H1 (cell line): ENCODE data around the gene TTC28. TPM values are rescaled to one million over a fixed set of nuclear protein-coding genes. Genes with fewer than 3 reads are reported as not detected.
"Not testable (repeated sequence)": the region's sequence is repeated elsewhere in the genome, so short reads cannot be mapped to it uniquely, and the experiment has no call there.

Experiments
- CTCF ChIA-PET: fragments of 300-600 bp; sonication (Branson Sonifier 250); formaldehyde crosslinking; loops from one replicate; lab custom pipeline; 2021; ENCODE audit not compliant: partially characterized antibody; lab: Charles Lee
- POLR2A ChIA-PET: fragments of 300-600 bp; sonication (Branson Sonifier 250); formaldehyde crosslinking; loops from one replicate; lab custom pipeline; 2021; ENCODE audit warnings: inconsistent platforms; ENCODE audit not compliant: partially characterized antibody; lab: Charles Lee
- DNase-seq, 2 experiments: peaks; one replicate each; pipeline versions ENCODE4 v3.0.0 to v3.0.0-alpha.2; 2010 to 2022; ENCODE audit warnings: low spot score in 2 of 2, low read depth in 1 of 2, mixed read lengths in 1 of 2
- FAIRE-seq: peaks from 2 replicates; lab custom pipeline; 2011; peaks lifted over from hg19 to GRCh38; lab: Jason Lieb, UNC
- H2AFZ ChIP-seq: 2 replicates; pipeline ENCODE4 v1.8.1; 2012; ENCODE audit warnings: low read length, inconsistent platforms
- H2AK5ac ChIP-seq: 2 replicates; pipeline ENCODE4 v1.6.1; 2013; ENCODE audit warnings: low read depth, low read length
- H2BK120ac ChIP-seq: replicated peaks from 2 replicates; pipeline ENCODE3; 2013; ENCODE audit warnings: low read depth, low read length, inconsistent platforms
- H2BK12ac ChIP-seq: 2 replicates; pipeline ENCODE4 v1.6.1; 2013; ENCODE audit warnings: low read depth, low read length
- H2BK15ac ChIP-seq: 2 replicates; pipeline ENCODE4 v1.6.1; 2013; ENCODE audit warnings: low read length
- H2BK20ac ChIP-seq: 2 replicates; pipeline ENCODE4 v1.6.1; 2013; ENCODE audit warnings: low read length
- H2BK5ac ChIP-seq: 2 replicates; pipeline ENCODE4 v1.6.1; 2013; ENCODE audit warnings: low read depth, low read length
- H3K14ac ChIP-seq: 2 replicates; pipeline ENCODE4 v1.6.1; 2013; ENCODE audit warnings: inconsistent platforms; ENCODE audit not compliant: insufficient read length
- H3K18ac ChIP-seq: 2 replicates; pipeline ENCODE4 v1.6.1; 2013; ENCODE audit warnings: low read length; ENCODE audit errors: extremely low read depth
- H3K23ac ChIP-seq: 2 replicates; pipeline ENCODE4 v1.6.1; 2013; ENCODE audit warnings: inconsistent platforms; ENCODE audit not compliant: insufficient read length
- H3K23me2 ChIP-seq: 2 replicates; pipeline ENCODE4 v1.6.1; 2013; ENCODE audit warnings: low read depth, low read length
- H3K27ac ChIP-seq: 2 replicates; pipeline ENCODE4 v1.6.1; 2011; ENCODE audit warnings: low read depth, low read length, inconsistent platforms
- H3K27me3 ChIP-seq, 4 experiments: replicated peaks in 1 of 4; 1 replicate in 1 of 4; 2 replicates in 3 of 4; pipeline versions ENCODE4 v1.6.1 to v1.8.1; 2011 to 2013; ENCODE audit warnings: low read length in 3 of 4, mild to moderate bottlenecking in 3 of 4, inconsistent platforms in 2 of 4, mixed read lengths in 2 of 4, moderate library complexity in 1 of 4; ENCODE audit not compliant: control insufficient read depth in 3 of 4, insufficient read depth in 3 of 4; ENCODE audit errors: extremely low read depth in 1 of 4
- H3K36me3 ChIP-seq, 4 experiments: 2 replicates each; pipeline versions ENCODE4 v1.6.1 to v1.8.1; 2011 to 2013; ENCODE audit warnings: mild to moderate bottlenecking in 4 of 4, low read length in 3 of 4, moderate library complexity in 2 of 4, control low read depth in 1 of 4, inconsistent platforms in 1 of 4; ENCODE audit not compliant: insufficient read depth in 4 of 4, control insufficient read depth in 2 of 4
- H3K4ac ChIP-seq: replicated peaks from 2 replicates; pipeline ENCODE3; 2013; ENCODE audit warnings: low read length, low read depth, mixed read lengths, inconsistent platforms; ENCODE audit not compliant: insufficient read length
- H3K4me1 ChIP-seq, 4 experiments: replicated peaks in 1 of 4; 1 replicate in 1 of 4; 2 replicates in 3 of 4; pipeline versions ENCODE4 v1.6.1 to v1.8.1; 2011 to 2013; ENCODE audit warnings: low read length in 3 of 4, inconsistent platforms in 2 of 4, mixed read lengths in 1 of 4; ENCODE audit not compliant: insufficient read depth in 4 of 4, control insufficient read depth in 3 of 4
- H3K4me2 ChIP-seq, 2 experiments: 2 replicates each; pipeline versions ENCODE4 v1.6.1 to v1.8.1; 2011 to 2013; ENCODE audit warnings: low read depth in 2 of 2, low read length in 2 of 2, control low read depth in 1 of 2, inconsistent platforms in 1 of 2, mild to moderate bottlenecking in 1 of 2; ENCODE audit not compliant: insufficient read depth in 1 of 2
- H3K4me3 ChIP-seq, 4 experiments: fragments of 200-600, 300-600 bp in 1 of 4; sonication (generic), shearing (Covaris generic), sonication (Bioruptor Twin) in 1 of 4; 2 replicates each; pipeline versions ENCODE4 v1.5.1 to v1.8.1; 2011 to 2016; ENCODE audit warnings: low read length in 4 of 4, low read depth in 3 of 4, control low read depth in 2 of 4, inconsistent platforms in 2 of 4, mild to moderate bottlenecking in 2 of 4, mixed read lengths in 1 of 4, moderate library complexity in 1 of 4; ENCODE audit not compliant: insufficient read depth in 2 of 4; ENCODE audit errors: extremely low read depth in 1 of 4
- H3K56ac ChIP-seq: replicated peaks from 2 replicates; pipeline ENCODE3; 2013; ENCODE audit warnings: low read depth, mild to moderate bottlenecking, mixed read lengths, low read length, inconsistent platforms; ENCODE audit not compliant: insufficient read length
- H3K79me1 ChIP-seq: 2 replicates; pipeline ENCODE4 v1.6.1; 2013; ENCODE audit warnings: low read depth, low read length, control low read depth
- H3K79me2 ChIP-seq, 2 experiments: 2 replicates each; pipeline versions ENCODE4 v1.6.1 to v1.8.1; 2012 to 2013; ENCODE audit warnings: low read length in 2 of 2, mild to moderate bottlenecking in 2 of 2, inconsistent platforms in 1 of 2; ENCODE audit not compliant: insufficient read depth in 2 of 2, control insufficient read depth in 1 of 2
- H3K9ac ChIP-seq, 4 experiments: replicated peaks in 1 of 4; 1 replicate in 1 of 4; 2 replicates in 3 of 4; pipeline versions ENCODE4 v1.6.1 to v1.8.1; 2011 to 2013; ENCODE audit warnings: low read depth in 3 of 4, low read length in 3 of 4, control low read depth in 2 of 4, mild to moderate bottlenecking in 2 of 4, moderate library complexity in 2 of 4, inconsistent platforms in 1 of 4; ENCODE audit errors: extremely low read depth in 1 of 4
- H3K9me3 ChIP-seq, 2 experiments: 2 replicates each; pipeline versions ENCODE4 v1.6.1 to v1.8.1; 2012 to 2013; ENCODE audit warnings: mild to moderate bottlenecking in 2 of 2, moderate library complexity in 2 of 2, control low read depth in 1 of 2, inconsistent platforms in 1 of 2, low read depth in 1 of 2, low read length in 1 of 2, mixed read lengths in 1 of 2; ENCODE audit not compliant: insufficient read depth in 2 of 2
- H4K20me1 ChIP-seq, 2 experiments: replicated peaks in 1 of 2; 2 replicates each; pipeline versions ENCODE3 to v1.8.1; 2011 to 2013; ENCODE audit warnings: inconsistent platforms in 2 of 2, low read length in 2 of 2, mild to moderate bottlenecking in 1 of 2; ENCODE audit not compliant: insufficient read depth in 2 of 2, control insufficient read depth in 1 of 2
- H4K5ac ChIP-seq: 2 replicates; pipeline ENCODE4 v1.6.1; 2013; ENCODE audit warnings: low read length, low read depth, mixed read lengths, inconsistent platforms; ENCODE audit not compliant: insufficient read length
- H4K8ac ChIP-seq: 2 replicates; pipeline ENCODE4 v1.8.0; 2013; ENCODE audit warnings: mild to moderate bottlenecking, moderate library complexity, low read length, inconsistent platforms; ENCODE audit not compliant: insufficient read depth; ENCODE audit errors: extremely low read depth
- H4K91ac ChIP-seq: replicated peaks from 2 replicates; pipeline ENCODE3; 2013; ENCODE audit warnings: low read length, mixed read lengths, inconsistent platforms; ENCODE audit not compliant: insufficient read length
- ZNF274 ChIP-seq: IDR thresholded peaks from 2 replicates; pipeline ENCODE4 v1.7.0; 2012; ENCODE audit warnings: low read length, borderline replicate concordance; ENCODE audit errors: extremely low read depth
- WGBS, 2 experiments: shearing (Covaris generic) in 1 of 2; methylation state at CpG; one replicate each; pipeline versions ENCODE4 v1.1.6 to v1.1.7; 2013 to 2015; ENCODE audit warnings: low lambda C conversion rate in 2 of 2, mixed read lengths in 2 of 2, inconsistent platforms in 1 of 2, low coverage in 1 of 2, missing lambda C conversion rate in 1 of 2; ENCODE audit not compliant: insufficient replicate concordance in 2 of 2, insufficient coverage in 1 of 2, insufficient read length in 1 of 2; ENCODE audit errors: extremely low coverage in 1 of 2, missing lambda C conversion rate in 1 of 2; 5-methylcytosine and 5-hydroxymethylcytosine counted together
- polyA plus RNA-seq, 7 experiments: library from polyadenylated mRNA; depleted of rRNA in 3 of 7; stranded (reverse) in 5 of 7; unstranded in 2 of 7; fragments of >200 nt in 5 of 7; fragments of 200-250 nt in 2 of 7; gene quantifications; 1 replicate in 5 of 7; 2 replicates in 1 of 7; 4 replicates in 1 of 7; pipeline versions ENCODE4 v1.2.1 to v1.2.3, GENCODE V29; 2011 to 2013; ENCODE audit warnings: missing spikeins in 2 of 7, mixed read lengths in 2 of 7
- total RNA-seq: library from RNA; stranded (reverse); fragmentation: NEBNext Ultra II Directional; extraction: Animal tissue kit (Norgen Biotek cat#: 25700); gene quantifications from 2 replicates; pipeline ENCODE4 v1.2.1, GENCODE V29; 2021

TTC28 gene
- total and polyA plus RNA-seq, 2 of the 8 experiments (the other 6 are each of a cell fraction or from before 2014, with no cell fraction given) = 2.6 to 12.6 TPM

DNA sequence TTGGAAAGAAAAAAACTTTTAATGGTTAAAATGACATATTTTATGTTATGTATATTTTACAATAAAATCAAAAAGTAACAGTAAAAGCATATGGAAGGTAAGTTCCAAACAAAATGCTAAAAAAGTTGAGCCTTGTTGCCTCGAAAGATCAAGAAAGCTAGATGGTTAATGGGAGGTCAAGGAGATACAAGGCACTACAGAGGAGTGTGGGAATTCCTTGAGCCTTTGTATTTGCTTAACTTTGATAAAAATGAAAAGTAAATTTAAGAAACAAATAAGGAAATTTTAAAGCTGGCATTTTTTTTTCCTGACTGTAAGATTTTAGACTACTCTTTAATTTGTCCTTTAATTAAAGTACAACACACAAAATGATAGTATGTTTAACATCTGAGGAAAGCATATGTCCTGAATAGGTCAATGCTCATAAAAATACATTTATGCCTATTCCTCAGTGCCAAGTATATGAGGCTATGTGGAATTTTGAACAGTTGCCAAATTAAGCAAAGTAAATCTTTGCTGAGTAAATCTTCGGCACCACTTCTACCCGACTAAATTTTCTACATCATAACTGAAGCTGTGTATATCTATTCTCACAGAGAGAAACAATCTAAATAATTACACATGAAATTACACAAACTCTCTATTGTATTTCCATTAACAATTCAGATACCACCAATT, 108.8 kb downstream of the TTC28 start (continued):
- no peak for TF ChIP-seq ZNF274

- H2AK5ac ChIP-seq, H3K56ac ChIP-seq, H3K4me2 ChIP-seq, H2BK15ac ChIP-seq, H2BK5ac ChIP-seq, CTCF ChIA-PET, H4K20me1 ChIP-seq, H3K23me2 ChIP-seq, H3K4ac ChIP-seq, FAIRE-seq, POLR2A ChIA-PET, H3K27ac ChIP-seq, H3K27me3 ChIP-seq, H4K5ac ChIP-seq, H4K8ac ChIP-seq, H3K23ac ChIP-seq, H4K91ac ChIP-seq, H3K79me1 ChIP-seq, H3K9me3 ChIP-seq, H3K4me3 ChIP-seq, DNase-seq, H2BK120ac ChIP-seq, H3K4me1 ChIP-seq, H2BK12ac ChIP-seq, H2BK20ac ChIP-seq, H3K14ac ChIP-seq, H3K18ac ChIP-seq, H3K9ac ChIP-seq, H3K79me2 ChIP-seq, H2AFZ ChIP-seq, H3K36me3 ChIP-seq: not testable (repeated sequence)
- 97% methylated on average over 3 of the region's 3 CpGs; no CpG with 5 or more reads in 1 of the 2 experiments for WGBS, 2 experiments
Measured at GRCh38 chr22:28568974-28569373, 110.7 kb downstream of the TTC28 start.
